Common myeloid progenitor, CD34-positive (primary cell): ENCODE measurements around the gene TMEM129.

Experiments used
- CTCF ChIA-PET: fragments of 350-600 bp; sonication (Branson Sonifier 250); formaldehyde crosslinking; loops from one replicate; lab custom pipeline; 2021; ENCODE audit warnings: antibody characterized with exemption; lab: Charles Lee
- POLR2A ChIA-PET: fragments of 350-600 bp; sonication (Branson Sonifier 250); formaldehyde crosslinking; loops from one replicate; lab custom pipeline; 2021; ENCODE audit warnings: antibody characterized with exemption; lab: Charles Lee
- DNase-seq, 3 donors: peaks; one replicate each; pipeline versions ENCODE4 v3.0.0 to v3.0.0-alpha.2; 2013
- H3K27ac ChIP-seq, 2 experiments: 1 replicate in 1 of 2; 2 replicates in 1 of 2; pipeline ENCODE4 v1.7.0; 2013; ENCODE audit warnings: inconsistent platforms in 2 of 2, low read length in 2 of 2, mild to moderate bottlenecking in 2 of 2, low read depth in 1 of 2, moderate library complexity in 1 of 2; ENCODE audit not compliant: severe bottlenecking in 2 of 2, insufficient read depth in 1 of 2, poor library complexity in 1 of 2
- H3K27me3 ChIP-seq, 5 experiments: replicated peaks in 2 of 5; 1 replicate in 3 of 5; 2 replicates in 2 of 5; pipeline versions ENCODE4 v1.6.1 to v1.7.0; 2013; ENCODE audit warnings: low read length in 4 of 5, mild to moderate bottlenecking in 2 of 5, moderate library complexity in 2 of 5, inconsistent platforms in 1 of 5; ENCODE audit not compliant: insufficient read depth in 5 of 5, control insufficient read depth in 4 of 5
- H3K36me3 ChIP-seq, 4 experiments: 1 replicate in 2 of 4; 2 replicates in 2 of 4; pipeline versions ENCODE4 v1.6.1 to v1.7.0; 2013; ENCODE audit warnings: low read length in 3 of 4, control low read depth in 1 of 4, mild to moderate bottlenecking in 1 of 4; ENCODE audit not compliant: control insufficient read depth in 4 of 4, insufficient read depth in 4 of 4
- H3K4me1 ChIP-seq, 4 experiments: 1 replicate in 3 of 4; 2 replicates in 1 of 4; pipeline versions ENCODE4 v1.6.1 to v1.7.1; 2013; ENCODE audit warnings: low read length in 3 of 4, mild to moderate bottlenecking in 3 of 4, control low read depth in 1 of 4, inconsistent platforms in 1 of 4, moderate library complexity in 1 of 4; ENCODE audit not compliant: control insufficient read depth in 4 of 4, insufficient read depth in 4 of 4; ENCODE audit errors: control extremely low read depth in 1 of 4
- H3K4me3 ChIP-seq, 7 experiments: 1 replicate in 4 of 7; 2 replicates in 3 of 7; pipeline versions ENCODE4 v1.5.1 to v1.7.0; 2013; ENCODE audit warnings: mild to moderate bottlenecking in 7 of 7, low read length in 6 of 7, moderate library complexity in 6 of 7, inconsistent platforms in 2 of 7, low read depth in 2 of 7, control low read depth in 1 of 7; ENCODE audit not compliant: insufficient read depth in 4 of 7, control insufficient read depth in 1 of 7; ENCODE audit errors: extremely low read depth in 1 of 7
- H3K9me3 ChIP-seq, 5 experiments: 1 replicate in 4 of 5; 2 replicates in 1 of 5; pipeline versions ENCODE4 v1.6.1 to v1.7.1; 2013; ENCODE audit warnings: low read length in 4 of 5, mild to moderate bottlenecking in 2 of 5, inconsistent platforms in 1 of 5, low read depth in 1 of 5, moderate library complexity in 1 of 5; ENCODE audit not compliant: control insufficient read depth in 4 of 5, insufficient read depth in 2 of 5; ENCODE audit errors: control extremely low read depth in 1 of 5
- WGBS: methylation state at CpG from one replicate; pipeline ENCODE4 v1.1.5; 2013; ENCODE audit not compliant: insufficient coverage; 5-methylcytosine and 5-hydroxymethylcytosine counted together

TMEM129 gene

DNA sequence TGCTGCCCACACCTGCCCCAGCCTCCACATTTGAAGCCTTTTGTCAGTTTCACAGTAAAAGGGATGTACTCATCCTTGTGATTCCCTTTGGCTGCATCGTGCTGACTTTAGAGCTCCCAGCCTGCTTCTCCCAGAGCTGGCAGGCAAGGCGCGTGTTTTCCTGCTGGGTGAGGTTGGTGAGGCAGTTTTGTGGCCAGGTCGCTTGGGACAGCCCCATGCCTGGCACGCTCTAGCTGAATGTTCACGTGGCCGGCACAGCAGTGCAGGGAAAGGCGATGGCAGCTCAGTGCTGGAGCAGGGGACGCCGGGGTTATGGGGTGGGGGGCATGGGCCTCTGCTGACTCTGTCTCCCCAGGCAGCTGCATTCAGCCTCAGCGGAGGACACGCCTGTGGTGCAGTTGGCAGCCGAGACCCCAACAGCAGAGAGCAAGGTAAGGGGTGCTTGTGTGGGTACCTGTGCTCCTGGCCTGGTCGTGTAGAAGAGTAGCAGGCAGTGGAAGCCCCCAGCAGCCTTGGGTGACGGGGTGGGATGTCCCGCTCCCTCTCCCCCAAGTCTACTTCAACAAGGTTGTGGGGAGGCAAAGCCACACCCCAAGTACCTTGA, 9.5 kb upstream of the TMEM129 start:
- no peak for DNase-seq
- H3K27ac ChIP-seq = no peak overlapping the region
- no peaks in the 10 kb centered on the region for H3K27me3 ChIP-seq
- peaks cover 5 to 42% (median 36%) of the 10 kb centered on the region in 4 experiments for H3K4me1 ChIP-seq
- no peak overlapping the region for H3K4me3 ChIP-seq
- WGBS = 91% methylated on average over 12 of the region's 16 CpGs
- POLR2A ChIA-PET = interaction anchor here (0.7 to 1.8 kb wide), 3 partner anchors 10 to 110 kb away, joined by 3 to 4 read pairs (median 4); partner anchors contain the start of genes TACC3 and TMEM129
- peaks cover 24 to 85% (median 63%) of the 10 kb centered on the region in 4 experiments for H3K36me3 ChIP-seq
- peaks cover 0 to 3% (median under 1%) of the 10 kb centered on the region in 5 experiments for H3K9me3 ChIP-seq
- CTCF ChIA-PET = interaction anchor here (0.6 to 18.1 kb wide), 6 partner anchors 8 to 29 kb away, joined by 3 to 705 read pairs (median 18); partner anchors contain the start of gene SLBP

DNA sequence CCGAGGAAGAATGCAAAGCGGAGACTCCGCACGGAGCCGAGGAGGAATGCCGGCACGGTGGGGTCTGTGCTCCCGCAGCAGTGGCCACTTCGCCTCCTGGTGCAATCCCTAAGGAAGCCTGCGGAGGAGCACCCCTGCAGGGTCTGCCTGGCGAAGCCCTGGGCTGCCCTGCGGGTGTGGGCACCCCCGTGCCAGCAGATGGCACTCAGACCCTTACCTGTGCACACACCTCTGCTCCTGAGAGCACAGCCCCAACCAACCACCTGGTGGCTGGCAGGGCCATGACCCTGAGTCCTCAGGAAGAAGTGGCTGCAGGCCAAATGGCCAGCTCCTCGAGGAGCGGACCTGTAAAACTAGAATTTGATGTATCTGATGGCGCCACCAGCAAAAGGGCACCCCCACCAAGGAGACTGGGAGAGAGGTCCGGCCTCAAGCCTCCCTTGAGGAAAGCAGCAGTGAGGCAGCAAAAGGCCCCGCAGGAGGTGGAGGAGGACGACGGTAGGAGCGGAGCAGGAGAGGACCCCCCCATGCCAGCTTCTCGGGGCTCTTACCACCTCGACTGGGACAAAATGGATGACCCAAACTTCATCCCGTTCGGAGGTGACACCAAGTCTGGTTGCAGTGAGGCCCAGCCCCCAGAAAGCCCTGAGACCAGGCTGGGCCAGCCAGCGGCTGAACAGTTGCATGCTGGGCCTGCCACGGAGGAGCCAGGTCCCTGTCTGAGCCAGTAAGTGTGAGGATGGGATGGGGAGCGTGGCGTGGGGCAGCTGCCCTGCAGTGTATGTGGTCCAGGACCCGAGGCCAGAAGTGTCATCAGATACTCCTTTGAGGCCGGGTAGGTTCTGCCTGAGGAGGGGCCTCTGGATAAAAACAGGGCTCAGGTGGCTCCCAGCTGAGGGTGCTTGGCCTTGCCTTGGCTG, 7.2 kb upstream of the TMEM129 start:
- peak overlapping the region in 1 of 2 experiments; percentile 68 for H3K27ac ChIP-seq

GRCh38 chr4:1727117-1728031, 6.3 kb upstream of the TMEM129 start:
- peaks cover 13 to 73% (median 36%) of the 10 kb centered on the region in 4 experiments for H3K36me3 ChIP-seq
- no peaks in the 10 kb centered on the region for H3K27me3 ChIP-seq
- CTCF ChIA-PET = interaction anchor here (1.5 to 18.1 kb wide), 5 partner anchors 9 to 378 kb away, joined by 3 to 705 read pairs (median 23); partner anchors contain the start of gene SLBP
- peak overlapping the region in 5 of 7 experiments; percentile 13 to 70 (median 48) for H3K4me3 ChIP-seq
- POLR2A ChIA-PET = interaction anchor here (0.9 to 4.2 kb wide), 3 partner anchors 9 to 34 kb away, joined by 3 to 19 read pairs (median 9); partner anchors contain the start of gene SLBP
- H3K9me3 ChIP-seq = no peaks in the 10 kb centered on the region
- 16% methylated on average over 17 of the region's 18 CpGs for WGBS
- peaks cover 9 to 75% (median 68%) of the 10 kb centered on the region in 4 experiments for H3K4me1 ChIP-seq
- peak; percentile 47 to 69 (median 64) for DNase-seq
- peak overlapping the region; percentile 25 to 68 for H3K27ac ChIP-seq

More for the DNA sequence above, 7.2 kb upstream of the TMEM129 start:
- DNase-seq = no peak
- Histone ChIP-seq H3K27me3 (no peaks in the 10 kb centered on the region), H3K4me1 (peaks cover 8 to 66% (median 59%) of the 10 kb centered on the region in 4 experiments), H3K36me3 (peaks cover 20 to 82% (median 46%) of the 10 kb centered on the region in 4 experiments), H3K9me3 (no peaks in the 10 kb centered on the region), H3K4me3 (peak overlapping the region in 3 of 7 experiments; percentile 6 to 70 (median 48))
- WGBS = 94% methylated on average over 28 of the region's 31 CpGs
- POLR2A ChIA-PET = interaction anchor here (4.2 kb wide), 1 partner anchor 35 kb away, joined by 19 read pairs; no protein-coding TSS in a partner anchor
- CTCF ChIA-PET = interaction anchor here (0.6 to 18.1 kb wide), 6 partner anchors 8 to 155 kb away, joined by 3 to 705 read pairs (median 19); partner anchors contain the start of gene SLBP

GRCh38 chr4:1726146-1726934, 5.2 kb upstream of the TMEM129 start:
- Histone ChIP-seq H3K9me3 (no peaks in the 10 kb centered on the region), H3K4me1 (peaks cover 12 to 83% (median 75%) of the 10 kb centered on the region in 4 experiments), H3K36me3 (peaks cover 12 to 65% (median 29%) of the 10 kb centered on the region in 4 experiments), H3K4me3 (peak overlapping the region in 4 of 7 experiments; percentile 20 to 70 (median 40)), H3K27ac (peak overlapping the region; percentile 59 to 68), H3K27me3 (no peaks in the 10 kb centered on the region)
- DNase-seq = peak; percentile 87 to 93 (median 90)
- WGBS = 53% methylated on average over 13 of the region's 17 CpGs
- POLR2A ChIA-PET = interaction anchor here (0.8 to 4.2 kb wide), 3 partner anchors 11 to 33 kb away, joined by 3 to 19 read pairs (median 9); partner anchors contain the start of gene SLBP
- CTCF ChIA-PET = interaction anchor here (0.7 to 18.1 kb wide), 7 partner anchors 15 to 377 kb away, joined by 3 to 705 read pairs (median 4); partner anchors contain the start of gene SLBP

DNA sequence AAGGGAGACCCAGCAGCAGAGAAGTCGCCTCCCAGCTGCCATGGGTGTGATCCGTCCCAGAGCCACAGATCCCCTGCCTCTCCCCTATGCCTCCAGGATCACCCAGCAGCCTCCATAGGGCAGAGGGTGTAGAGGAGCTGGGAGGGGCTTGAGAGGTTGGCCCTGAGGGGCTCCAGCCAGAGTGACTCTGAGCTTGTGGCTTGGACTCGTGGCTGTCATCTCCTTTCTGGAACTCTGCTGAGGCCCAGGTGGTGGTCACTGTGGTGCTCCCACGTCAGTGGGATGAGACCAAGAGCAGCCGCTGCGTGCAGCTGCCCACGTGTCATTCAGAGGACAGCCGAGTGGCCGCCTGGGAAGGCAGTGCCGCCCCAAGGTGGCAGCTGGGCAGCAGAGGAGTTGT, 4.4 kb upstream of the TMEM129 start:
- Histone ChIP-seq H3K4me3 (peak overlapping the region in 3 of 7 experiments; percentile 20 to 70 (median 28)), H3K9me3 (no peaks in the 10 kb centered on the region), H3K4me1 (peaks cover 12 to 82% (median 76%) of the 10 kb centered on the region in 4 experiments), H3K36me3 (peaks cover 4 to 57% (median 23%) of the 10 kb centered on the region in 4 experiments), H3K27me3 (no peaks in the 10 kb centered on the region), H3K27ac (peak overlapping the region; percentile 53 to 59)
- CTCF ChIA-PET = interaction anchor here (1.0 to 18.1 kb wide), 3 partner anchors 15 to 24 kb away, joined by 7 to 705 read pairs (median 23); partner anchors contain the start of gene SLBP
- POLR2A ChIA-PET = interaction anchor here (0.6 to 4.2 kb wide), 4 partner anchors 13 to 1428 kb away, joined by 3 to 19 read pairs (median 6); partner anchors contain the start of gene SLBP
- WGBS = 92% methylated on average over 7 of the region's 10 CpGs
- DNase-seq = no peak
